ENCODE data around the gene LBP.
"Not testable (repeated sequence)": the region's sequence is repeated elsewhere in the genome, so short reads cannot be mapped to it uniquely, and the experiment has no call there.

Gene LBP

DNA sequence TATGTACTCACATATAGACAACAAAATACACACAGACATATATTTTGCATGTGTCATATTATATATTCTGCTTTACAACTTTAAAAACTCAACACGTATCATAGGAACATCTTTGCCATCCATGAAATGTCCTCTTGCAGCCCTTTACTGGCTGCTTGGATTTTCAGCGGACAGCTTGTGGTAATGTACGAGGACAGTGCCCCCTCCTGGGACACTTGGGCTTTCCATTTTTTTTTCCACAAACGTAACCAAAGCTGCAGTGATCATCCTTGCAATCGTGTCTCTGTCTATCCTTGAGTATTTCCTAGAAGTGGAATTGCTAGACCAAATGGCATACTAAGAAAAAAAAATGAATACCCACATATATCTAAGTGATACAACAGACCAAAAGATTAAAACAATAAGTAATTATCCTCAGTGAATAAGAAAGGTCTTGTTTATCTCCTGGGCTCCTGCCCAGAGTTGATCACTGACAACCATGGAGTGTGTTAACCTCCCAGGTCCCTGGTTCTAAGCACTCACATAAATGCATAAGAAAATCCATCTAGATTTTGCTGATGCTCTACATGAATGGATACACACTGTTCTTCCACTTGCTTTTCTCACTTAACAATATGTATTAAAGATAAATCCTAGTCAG lies 24.2 kb upstream of the LBP start:
- DNase-seq, result no peak

DNA sequence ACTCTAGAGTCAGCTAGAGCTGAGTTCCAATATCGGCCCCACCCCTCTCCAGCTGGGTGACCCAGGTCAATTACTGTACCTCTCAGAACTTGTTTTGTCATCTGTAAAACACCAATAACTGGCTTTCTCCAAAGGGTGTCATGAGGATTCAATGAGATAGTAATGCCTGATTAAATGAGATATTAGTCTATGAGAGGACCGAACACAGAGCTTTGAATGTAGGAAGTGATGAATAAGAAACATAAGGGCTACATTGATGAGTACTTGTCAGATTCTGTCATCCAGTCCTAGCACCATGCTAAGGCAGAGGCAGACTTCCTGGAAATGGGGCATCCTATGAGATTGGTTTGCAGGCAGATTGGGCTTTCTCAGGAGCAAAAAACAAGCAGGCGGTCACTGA lies 22.1 kb upstream of the LBP start:
- DNase-seq, result no peak

DNA sequence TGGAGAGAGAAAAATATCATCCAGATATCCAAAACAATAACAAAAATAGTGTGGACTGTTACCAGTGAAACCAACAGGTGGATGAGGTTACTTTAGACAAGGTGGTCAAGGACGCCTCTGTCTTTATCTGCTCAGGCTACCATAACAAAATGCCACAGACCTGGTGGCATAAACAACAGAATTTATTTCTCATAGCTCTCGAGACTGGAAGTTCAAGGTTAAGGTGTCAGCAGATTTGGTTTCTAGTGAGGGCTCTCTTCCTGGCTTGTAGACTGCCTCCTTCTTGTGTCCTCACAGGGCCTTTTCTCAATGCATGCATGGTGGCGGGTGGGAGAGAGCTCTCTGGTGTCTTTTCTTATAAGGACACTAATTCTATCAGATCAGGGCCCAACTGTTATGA lies 21.1 kb upstream of the LBP start:
- no peak for DNase-seq

DNA sequence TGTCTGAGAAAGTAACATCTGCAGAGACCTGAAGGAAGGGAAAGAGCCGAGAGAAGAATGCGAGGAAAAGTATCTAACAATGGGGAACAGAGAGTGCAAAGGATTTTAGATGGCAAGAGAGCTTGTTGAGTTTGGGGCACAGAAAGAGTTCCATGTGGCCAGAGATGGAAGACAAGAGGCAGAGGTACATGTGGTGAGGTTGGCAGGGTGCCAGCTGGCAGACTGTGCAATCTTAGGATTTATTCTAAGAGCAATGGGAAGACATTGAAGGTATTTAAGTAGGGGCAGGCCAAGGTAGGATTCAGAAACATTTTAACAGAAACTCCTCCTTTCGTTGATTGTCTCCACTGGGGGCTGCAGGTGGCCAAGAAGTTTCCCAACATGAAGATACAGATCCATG lies 20.4 kb upstream of the LBP start:
- no peak for DNase-seq

DNA sequence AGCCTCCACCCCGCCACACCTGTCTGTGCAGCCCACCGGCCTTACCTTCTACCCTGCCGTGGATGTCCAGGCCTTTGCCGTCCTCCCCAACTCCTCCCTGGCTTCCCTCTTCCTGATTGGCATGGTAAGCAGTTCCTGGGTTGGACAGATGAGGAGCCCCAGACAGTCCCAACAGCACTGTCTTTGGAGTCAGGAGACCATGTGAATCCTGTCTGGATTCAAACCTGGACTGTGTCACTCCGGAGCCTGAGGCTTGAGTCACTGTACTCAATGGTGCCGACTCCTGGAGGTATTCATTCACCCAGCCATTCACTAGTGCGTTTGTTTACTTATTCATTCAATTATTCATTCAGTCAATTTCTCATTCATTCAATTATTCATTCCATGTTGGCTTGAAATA lies 20.0 kb upstream of the LBP start:
- no peak for DNase-seq

DNA sequence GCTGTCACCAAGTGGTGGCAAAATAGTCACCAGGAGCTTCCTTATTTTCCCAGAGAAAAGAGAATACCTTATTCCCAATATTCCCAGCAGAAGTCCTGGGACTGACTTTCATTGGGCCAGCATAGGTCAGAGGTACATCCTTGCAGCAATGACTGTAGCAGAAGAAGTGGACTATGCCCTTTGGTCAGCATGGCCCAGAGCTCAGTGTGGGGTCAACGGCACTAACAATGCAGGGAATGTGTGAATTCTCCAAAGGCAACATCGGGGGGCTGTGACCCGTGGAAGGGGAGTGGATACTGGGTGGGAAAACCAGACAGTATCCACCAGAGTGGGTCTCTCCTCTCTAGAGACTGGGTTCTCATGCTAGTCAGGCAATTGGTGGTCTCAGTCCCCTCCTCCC lies 15.6 kb upstream of the LBP start:
- no peak for DNase-seq

DNA sequence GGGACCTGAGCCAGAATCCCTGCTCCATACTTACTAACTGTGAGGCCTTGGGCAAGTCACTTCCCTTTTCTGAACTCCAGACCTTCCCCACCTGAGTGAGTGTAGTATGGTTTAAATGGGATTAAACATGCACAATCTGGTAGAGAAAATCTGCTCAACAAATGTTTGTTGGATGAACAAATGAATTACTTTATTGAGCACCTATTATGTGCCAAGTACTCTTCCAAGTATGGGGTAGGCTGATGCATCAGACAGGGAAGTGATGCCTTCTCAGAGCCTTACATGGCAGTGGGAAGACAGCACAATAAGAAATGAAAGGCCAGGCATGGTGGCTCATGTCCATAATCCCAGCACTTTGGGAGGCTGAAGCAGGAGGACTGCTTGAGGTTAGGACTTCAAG lies 15.0 kb upstream of the LBP start:
- DNase-seq, result no peak

DNA sequence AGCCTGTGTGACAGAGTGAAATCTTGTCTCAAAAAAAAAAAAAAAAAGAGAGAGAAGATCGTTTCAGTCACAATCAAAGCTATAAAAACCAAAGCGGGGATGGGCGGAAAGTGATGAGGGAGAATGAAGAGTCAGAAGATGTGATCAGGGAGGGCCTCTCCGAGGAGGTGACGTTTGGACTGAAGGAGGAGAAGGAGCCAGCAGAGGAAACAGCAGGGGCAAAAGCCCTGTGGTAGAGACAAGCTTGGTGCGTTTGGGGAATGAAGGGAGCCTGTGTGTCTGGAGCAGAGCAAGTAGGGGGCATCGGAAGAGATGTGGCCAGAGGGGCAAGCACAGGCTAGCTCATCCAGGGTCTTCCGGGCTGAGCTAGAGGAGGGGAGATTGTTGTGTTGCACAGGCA lies 14.5 kb upstream of the LBP start:
- no peak for DNase-seq

DNA sequence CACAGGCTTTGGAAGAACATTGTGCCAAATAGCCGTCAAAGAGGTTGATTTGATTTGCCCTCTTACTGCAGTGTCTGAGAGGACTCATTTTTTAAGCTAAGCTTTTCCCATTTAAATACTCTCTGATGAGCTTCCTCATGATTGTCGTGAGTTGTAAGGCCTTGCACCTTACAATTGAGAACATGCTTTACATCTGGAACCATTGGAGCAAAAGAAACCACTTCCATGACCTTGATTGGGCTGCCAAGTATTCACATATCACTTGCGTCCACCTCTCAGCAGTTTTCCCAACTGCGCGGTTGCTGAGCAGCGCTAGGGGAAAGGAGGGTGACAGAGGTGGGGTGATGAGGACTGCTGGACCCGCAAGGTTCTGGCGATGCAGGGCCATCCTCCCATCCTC lies 12.3 kb upstream of the LBP start:
- DNase-seq, result no peak

DNA sequence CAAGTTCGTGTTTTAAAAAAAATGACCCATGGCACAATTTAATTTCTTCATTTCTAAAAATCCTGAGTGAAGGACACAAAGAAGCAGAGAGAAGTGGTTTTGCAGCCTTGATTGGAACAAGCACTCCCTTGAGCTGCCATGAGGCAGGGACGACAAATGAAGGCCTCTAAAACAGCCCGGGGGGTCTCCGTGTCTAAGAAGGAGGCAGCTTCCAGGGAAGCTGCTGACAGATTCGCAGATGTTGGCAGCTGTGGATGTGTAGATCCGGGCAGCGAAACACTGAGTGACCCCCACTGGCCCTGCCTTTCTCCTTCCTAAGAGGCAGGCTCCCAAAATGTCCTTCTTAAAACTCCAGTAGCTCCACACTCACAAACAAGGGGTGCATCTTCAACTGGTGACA lies 9.6 kb upstream of the LBP start:
- DNase-seq, result no peak

DNA sequence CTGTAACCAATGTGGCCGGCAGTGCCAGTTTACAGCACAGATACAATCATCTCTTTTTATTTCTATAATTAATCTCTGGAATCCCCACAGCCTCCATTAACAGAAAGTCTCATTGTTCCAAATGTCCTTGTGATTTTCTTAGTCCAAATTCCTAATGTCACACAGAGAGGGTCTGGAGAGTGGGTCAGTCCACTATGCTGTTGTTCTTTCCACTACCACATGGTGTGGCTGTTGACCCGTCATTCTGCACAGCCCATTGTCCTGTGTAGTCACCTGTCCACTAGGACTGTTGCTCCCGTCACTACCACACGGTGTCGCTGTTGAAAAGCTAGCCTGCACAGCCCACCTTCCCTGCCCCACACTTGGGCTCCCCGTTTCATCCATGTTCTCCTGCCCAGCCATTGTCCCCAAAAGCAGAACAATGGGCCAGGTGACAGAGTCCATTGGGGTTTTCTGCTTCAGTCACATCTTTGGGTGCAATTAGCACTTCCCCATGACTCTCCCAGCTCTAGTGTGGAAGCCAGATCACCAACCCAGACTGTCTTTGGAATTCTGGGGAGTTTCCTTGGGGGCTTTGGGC lies 8.6 kb upstream of the LBP start:
- DNase-seq, result no peak

DNA sequence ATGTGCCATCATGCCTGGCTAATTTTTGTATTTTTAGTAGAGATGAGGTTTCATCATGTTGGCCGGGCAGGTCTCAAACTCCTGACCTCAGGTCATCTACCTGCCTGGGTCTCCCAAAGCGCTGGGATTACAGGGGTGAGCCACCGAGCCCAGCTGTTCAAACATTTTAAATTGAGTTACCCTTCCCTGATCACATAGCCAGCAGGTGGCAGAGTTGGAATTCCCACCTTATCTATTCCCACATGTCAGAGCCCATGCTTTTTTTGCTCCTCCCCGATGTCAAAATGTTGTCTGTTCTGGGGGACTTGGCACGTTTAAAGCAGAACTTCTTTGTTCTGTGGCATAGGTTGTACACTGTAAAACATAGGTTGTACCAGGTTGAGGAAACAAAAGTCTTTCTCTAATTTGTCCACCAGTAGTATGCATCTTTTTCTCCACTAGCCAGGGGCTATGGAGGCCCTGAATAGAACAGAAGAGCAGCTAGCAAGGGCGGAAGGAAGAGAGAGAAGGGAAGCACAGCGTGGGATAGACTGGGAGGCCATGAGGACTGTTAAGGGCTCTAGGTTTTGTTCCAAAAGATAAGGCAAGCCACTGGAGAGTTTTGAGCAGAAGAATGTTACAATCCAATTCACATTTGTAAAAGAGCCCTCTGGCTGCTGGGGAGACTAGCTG lies 7.3 kb upstream of the LBP start:
- no peak for DNase-seq

DNA sequence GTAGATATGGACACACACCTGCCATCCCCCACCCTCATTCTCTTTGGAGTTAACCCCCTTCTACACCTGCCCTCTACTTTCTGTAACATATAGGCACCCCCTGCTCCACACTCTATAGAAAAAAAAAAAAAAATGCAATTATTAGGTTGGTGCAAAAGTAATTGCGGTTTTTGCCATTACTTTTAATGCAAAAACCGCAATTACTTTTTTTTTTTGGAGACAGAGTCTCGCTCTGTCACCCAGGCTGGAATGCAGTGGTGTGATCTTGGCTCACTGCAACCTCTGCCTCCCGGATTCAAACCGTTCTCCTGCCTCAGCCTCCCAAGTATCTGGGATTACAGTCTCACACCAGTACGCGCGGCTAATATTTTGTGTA lies 6.8 kb upstream of the LBP start:
- not testable (repeated sequence) for DNase-seq

DNA sequence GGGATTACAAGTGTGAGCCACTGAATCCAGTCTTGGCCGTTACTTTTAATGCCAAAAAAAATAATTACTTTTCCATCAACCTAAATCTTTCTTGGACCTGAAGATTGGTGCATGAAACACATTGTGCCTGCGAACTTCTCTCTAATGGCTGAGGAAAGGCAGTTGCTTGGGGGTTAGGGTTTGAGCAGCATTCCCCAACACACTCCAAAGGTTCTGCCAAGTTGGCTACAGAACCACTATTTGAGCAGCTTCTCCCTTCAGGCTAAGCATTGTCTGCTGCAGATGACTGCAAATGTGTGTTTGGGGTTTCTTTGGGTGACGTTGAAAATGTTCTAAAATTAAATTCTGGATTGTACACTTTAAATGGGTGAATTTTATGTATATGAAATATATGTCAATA lies 6.3 kb upstream of the LBP start:
- no peak for DNase-seq

DNA sequence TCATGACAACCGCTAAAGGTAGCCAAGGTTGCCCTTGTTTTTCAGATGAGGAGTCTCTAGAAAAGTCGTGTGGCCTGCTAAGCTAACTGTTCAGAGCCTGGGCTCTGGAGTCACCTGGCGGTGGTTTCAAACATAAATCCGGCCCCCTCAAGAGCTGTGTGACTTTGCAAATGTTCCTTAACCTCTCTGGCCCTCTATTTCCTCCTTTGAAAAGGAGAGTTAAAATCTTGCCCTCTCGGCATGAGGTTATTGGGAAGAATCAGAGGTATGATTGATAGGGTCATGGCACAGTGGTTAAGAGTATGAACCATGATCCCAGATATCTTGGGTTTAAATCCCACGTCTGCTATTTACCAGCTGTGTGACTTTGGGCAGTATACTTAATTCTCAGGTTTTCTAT lies 5.6 kb upstream of the LBP start:
- DNase-seq, result no peak

DNA sequence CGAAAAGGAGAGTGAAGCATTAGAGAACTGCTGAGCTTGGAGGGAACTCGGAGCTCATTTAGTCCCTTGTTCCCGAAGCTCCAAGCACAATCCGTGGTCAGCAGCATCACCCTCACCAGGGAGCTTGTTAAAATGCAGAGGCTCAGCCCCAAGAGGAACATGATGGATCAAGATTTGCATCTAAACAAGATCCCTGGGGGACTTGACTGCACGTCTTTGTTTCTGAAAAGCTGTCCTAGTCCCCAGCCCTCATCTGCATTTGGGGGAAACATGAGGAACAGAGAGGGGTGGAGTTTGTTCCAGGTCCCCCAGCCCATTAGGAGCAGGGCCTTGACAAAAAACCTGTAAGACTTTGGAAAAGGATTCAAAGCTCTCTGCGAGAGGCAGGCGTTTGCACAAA lies 4.1 kb upstream of the LBP start:
- no peak for DNase-seq

DNA sequence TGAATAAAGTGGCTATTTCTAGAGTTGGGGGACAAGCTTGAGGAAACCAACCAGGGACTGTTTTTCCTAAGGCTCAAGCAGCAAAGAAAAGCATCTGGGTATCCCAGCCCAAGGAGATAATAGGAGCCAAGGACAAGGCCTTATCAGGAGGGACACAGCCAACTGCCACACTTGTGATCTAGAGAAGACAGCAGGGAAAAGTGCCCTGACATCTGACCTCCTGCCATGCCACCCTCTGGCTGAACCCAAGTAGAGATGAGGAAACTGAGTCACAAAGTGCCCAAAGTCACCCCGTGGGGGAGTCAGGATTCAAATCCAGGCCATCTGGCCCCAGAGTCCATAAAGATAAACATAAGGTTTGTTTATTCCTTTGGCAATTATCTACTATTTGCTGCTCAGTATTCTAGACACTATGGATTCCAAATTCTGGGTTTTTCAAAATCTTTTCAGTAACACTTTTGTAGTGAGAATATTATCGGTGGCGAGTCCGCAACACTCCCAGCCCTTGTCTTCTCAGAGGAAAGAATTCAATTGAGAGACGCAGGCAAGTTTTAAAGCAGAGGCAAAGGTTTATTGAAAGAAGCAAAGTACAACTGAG lies 3.5 kb upstream of the LBP start:
- no peak for DNase-seq

DNA sequence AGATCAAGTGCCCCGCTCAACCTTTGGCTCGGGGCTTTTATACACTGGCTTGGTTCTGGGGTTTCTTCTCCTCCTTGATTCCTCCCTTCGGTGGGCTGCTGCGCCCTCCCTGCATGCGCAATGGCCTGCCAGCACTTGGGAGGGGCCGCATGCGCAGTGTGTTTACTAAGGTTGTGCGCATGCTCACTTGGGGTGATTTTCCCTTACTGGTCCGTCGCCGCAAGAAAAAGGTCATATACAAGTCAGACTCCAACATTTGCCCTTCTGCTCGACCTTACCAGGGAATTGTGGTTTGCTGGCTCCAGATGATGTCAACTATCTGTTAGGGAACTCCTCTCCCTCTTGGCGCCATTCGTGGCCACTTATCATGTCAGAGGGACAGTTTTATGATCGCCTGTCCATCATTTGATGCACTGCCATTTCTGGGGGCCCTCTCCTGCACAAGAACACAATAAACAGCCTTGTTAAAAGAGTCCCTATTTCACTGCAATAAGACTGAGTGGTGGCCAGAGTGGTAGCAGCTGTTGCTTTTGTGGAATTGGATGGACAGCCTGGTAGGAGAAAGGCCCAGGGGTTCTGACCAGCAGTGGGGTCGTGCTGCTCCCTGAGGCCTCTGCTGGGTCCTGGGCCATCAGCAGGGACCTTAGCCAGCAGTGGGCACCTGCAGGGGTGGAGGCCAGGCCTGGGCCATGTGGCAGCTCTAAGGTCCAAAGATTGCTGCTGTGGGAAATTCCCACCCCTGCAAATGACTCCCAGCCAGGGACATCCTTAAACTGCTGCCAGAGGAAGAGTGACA lies 2.8 kb upstream of the LBP start:
- DNase-seq, result no peak

DNA sequence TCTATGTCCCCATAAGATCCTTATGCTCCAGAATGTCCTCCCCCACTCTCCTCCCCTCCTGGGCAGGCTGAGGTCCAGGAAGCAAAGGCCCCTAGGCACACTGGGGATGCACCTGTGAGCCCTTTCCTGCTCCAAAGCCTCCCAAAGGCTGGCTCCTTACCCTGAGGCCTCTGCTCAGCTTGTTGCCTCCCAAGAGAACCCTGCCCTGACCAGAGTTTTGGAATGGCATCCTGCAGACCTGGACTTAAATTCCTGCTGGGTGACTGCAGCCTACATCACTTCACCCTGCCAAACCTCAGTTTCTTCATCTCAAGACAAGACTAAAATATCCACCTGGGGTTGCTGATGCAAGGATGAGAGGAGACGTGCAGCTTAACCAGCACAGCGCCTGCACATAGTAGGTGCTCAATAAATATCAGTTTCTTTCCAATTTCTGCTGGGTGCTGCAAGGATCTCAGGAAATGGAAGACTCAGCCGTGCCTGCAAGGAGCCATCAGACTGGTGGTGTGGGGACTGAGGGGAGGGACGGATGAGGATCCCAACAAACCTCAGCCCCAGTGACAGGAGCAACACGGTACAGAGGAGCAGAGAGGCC lies 2.1 kb upstream of the LBP start:
- no peak for DNase-seq

DNA sequence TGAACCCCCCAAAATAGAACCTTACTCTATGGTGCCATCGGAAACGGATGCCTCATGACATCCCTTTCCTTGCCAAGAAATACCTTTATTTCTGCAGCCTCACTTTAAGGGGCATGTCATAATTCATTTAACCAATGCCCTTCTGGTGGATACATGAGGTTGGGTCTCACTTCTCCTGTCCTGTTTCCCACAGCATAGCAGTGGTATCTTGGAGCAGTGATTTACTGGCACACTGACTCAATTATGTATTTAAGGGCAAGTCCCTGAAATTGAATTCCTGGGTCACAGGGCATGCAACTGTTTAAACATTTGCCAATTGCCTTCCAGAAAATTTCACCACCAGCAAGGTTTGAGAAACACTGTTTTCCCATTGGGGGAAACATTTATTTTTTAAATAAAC lies 639 bp upstream of the LBP start:
- DNase-seq, result no peak

DNA sequence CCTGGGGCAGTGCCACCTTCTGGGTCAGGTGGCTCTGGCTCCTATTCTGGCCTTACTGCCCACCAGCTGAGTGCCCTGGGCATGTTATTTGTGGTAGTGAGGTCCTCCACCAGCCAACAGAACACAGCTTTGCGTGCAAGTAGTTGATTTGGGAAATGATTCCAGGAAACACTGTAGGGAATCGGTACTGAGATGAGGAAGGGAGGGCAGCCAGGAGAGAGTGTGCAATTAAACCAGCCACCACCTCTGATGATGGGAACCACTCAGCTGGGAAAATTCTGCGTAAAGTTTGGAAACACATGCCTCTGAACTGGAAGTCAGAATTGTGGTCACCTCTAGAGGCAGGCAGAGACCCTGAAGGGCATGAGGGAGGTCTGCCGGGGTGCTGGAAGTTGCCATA lies 459 bp downstream of the LBP start:
- DNase-seq, result no peak

DNA sequence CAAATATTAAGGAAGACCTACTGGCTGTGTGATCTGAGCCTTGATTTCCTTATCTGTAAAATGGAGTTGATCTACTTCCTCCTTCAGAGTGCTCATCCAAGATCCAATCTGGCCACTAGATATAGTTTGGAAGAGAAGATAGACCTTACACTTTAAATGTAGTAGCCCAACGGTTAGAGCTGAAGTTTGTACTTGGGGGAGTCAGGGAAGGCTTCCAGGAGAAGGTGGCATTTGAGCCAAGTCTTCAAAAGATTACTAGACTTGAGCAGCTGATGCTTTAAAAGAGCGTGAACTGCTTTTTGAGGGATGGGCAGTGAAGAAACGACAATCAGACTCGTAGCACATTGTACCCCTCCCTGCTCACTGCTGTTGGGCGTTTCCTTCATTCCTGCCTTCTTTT lies 3.6 kb downstream of the LBP start:
- no peak for DNase-seq

Measured in KG1 (cell line).